Measurements from ENCODE around the gene DCTN3. TPM values are rescaled to one million over a fixed set of nuclear protein-coding genes. Genes with fewer than 3 reads are reported as not detected.
A peak's percentile ranks its signal among the peaks of the same experiment; 100 is the strongest.

Gene DCTN3
- total RNA-seq, 5 donors from 2014 or later (not counting 1 experiment from before 2014, with no cell fraction given), result 60.8 to 82.9 (median 69.0) TPM

GRCh38 chr9:34630402-34631154 lies 10.3 kb upstream of the DCTN3 start:
- no peaks in the 10 kb centered on the region for H3K9me3 ChIP-seq
- WGBS (ENCODE audit: insufficient coverage), result 58% methylated on average over 4 of the region's 5 CpGs
- no peak overlapping the region for H3K27ac ChIP-seq (ENCODE audit: low read length)
- H3K4me3 ChIP-seq (ENCODE audit: control insufficient read depth in 1 of 2, extremely low read depth in 1 of 2, low read length in 1 of 2), result no peak overlapping the region
- CTCF ChIA-PET, result interaction anchor here in 1 of 2 donors (0.6 to 1.5 kb wide), 2 partner anchors 10 to 704 kb away, joined by 3 to 4 read pairs; partner anchors contain the start of gene DCTN3
- Mint-ChIP-seq H3K4me1 (peaks cover 22 to 37% (median 27%) of the 10 kb centered on the region in 3 donors), H3K9me3 (no peaks in the 10 kb centered on the region), H3K27ac (peak overlapping the region in 1 of 2 donors; percentile 33), H3K36me3 (peaks cover 8% of the 10 kb centered on the region), H3K27me3 (peaks cover 43 to 45% of the 10 kb centered on the region in 2 donors), H3K4me3 (peak overlapping the region; percentile 56 to 84 (median 71))
- H3K27me3 ChIP-seq (replicated peaks in 1 of 2; ENCODE audit: control insufficient read depth in 2 of 2, extremely low read depth in 1 of 2, insufficient read depth in 2 of 2, low read length in 1 of 2), result peaks cover 17 to 48% of the 10 kb centered on the region in 2 experiments
- H3K4me1 ChIP-seq (ENCODE audit: control insufficient read depth in 1 of 2, extremely low read depth in 1 of 2, insufficient read depth in 2 of 2, low read length in 2 of 2), result peaks cover 6 to 31% of the 10 kb centered on the region in 2 experiments
- POLR2A ChIA-PET, result no interaction called here
- peaks cover 3 to 9% of the 10 kb centered on the region in 2 donors for H3K36me3 ChIP-seq (ENCODE audit: control insufficient read depth in 2 of 2, extremely low read depth in 1 of 2, insufficient read depth in 1 of 2, low read length in 1 of 2)
- ATAC-seq (replicated peaks in 1 of 4) (no peak), DNase-seq (no peak)

GRCh38 chr9:34629491-34629808 lies 9.2 kb upstream of the DCTN3 start:
- H3K9me3 ChIP-seq, result no peaks in the 10 kb centered on the region
- no peaks in the 10 kb centered on the region for H3K9me3 Mint-ChIP-seq
- H3K27me3 ChIP-seq (replicated peaks in 1 of 2; ENCODE audit: control insufficient read depth in 2 of 2, extremely low read depth in 1 of 2, insufficient read depth in 2 of 2, low read length in 1 of 2), result peaks cover 19 to 59% of the 10 kb centered on the region in 2 experiments
- ATAC-seq (replicated peaks in 1 of 4) (no peak), DNase-seq (no peak)
- no peak overlapping the region for H3K27ac Mint-ChIP-seq
- WGBS (ENCODE audit: insufficient coverage), result 30% methylated on average over 3 of the region's 5 CpGs
- no peaks in the 10 kb centered on the region for H3K36me3 ChIP-seq (ENCODE audit: control insufficient read depth in 2 of 2, extremely low read depth in 1 of 2, insufficient read depth in 1 of 2, low read length in 1 of 2)
- H3K4me1 ChIP-seq (ENCODE audit: control insufficient read depth in 1 of 2, extremely low read depth in 1 of 2, insufficient read depth in 2 of 2, low read length in 2 of 2), result peaks cover 4 to 31% of the 10 kb centered on the region in 2 experiments
- POLR2A ChIA-PET, result no interaction called here
- H3K4me1 Mint-ChIP-seq, result peaks cover 19 to 27% (median 25%) of the 10 kb centered on the region in 3 donors
- H3K4me3 Mint-ChIP-seq, result peak overlapping the region; percentile 71 to 84 (median 83)
- no peaks in the 10 kb centered on the region for H3K36me3 Mint-ChIP-seq
- H3K27me3 Mint-ChIP-seq, result peaks cover 43 to 49% of the 10 kb centered on the region in 2 donors
- no peak overlapping the region for H3K27ac ChIP-seq (ENCODE audit: low read length)
- H3K4me3 ChIP-seq (ENCODE audit: control insufficient read depth in 1 of 2, extremely low read depth in 1 of 2, low read length in 1 of 2), result peak overlapping the region in 1 of 2 donors; percentile 64
- CTCF ChIA-PET, result interaction anchor here (0.6 to 1.5 kb wide), 2 partner anchors 9 to 174 kb away, joined by 4 to 6 read pairs; partner anchors contain the start of gene DCTN3 (in 1 of the 2)

GRCh38 chr9:34628656-34629490 lies 8.6 kb upstream of the DCTN3 start, which contains the start of gene ARID3C:
ARID3C (minus strand) TSS chr9:34629066; CDS start chr9:34628014, 1,052 bp downstream.
- 1% methylated on average over 61 of the region's 69 CpGs for WGBS (ENCODE audit: insufficient coverage)
- Mint-ChIP-seq H3K27me3 (peaks cover 44 to 54% of the 10 kb centered on the region in 2 donors), H3K36me3 (no peaks in the 10 kb centered on the region), H3K9me3 (no peaks in the 10 kb centered on the region), H3K4me1 (peaks cover 17 to 26% (median 22%) of the 10 kb centered on the region in 3 donors), H3K27ac (peak within 1 kb of the TSS in 1 of 2 donors; percentile 70), H3K4me3 (peak within 1 kb of the TSS; percentile 71 to 84 (median 83))
- Histone ChIP-seq H3K4me3 (ENCODE audit: control insufficient read depth in 1 of 2, extremely low read depth in 1 of 2, low read length in 1 of 2) (peak within 1 kb of the TSS; percentile 37 to 64), H3K36me3 (ENCODE audit: control insufficient read depth in 2 of 2, extremely low read depth in 1 of 2, insufficient read depth in 1 of 2, low read length in 1 of 2) (no peaks in the 10 kb centered on the region), H3K4me1 (ENCODE audit: control insufficient read depth in 1 of 2, extremely low read depth in 1 of 2, insufficient read depth in 2 of 2, low read length in 2 of 2) (peaks cover 4 to 32% of the 10 kb centered on the region in 2 experiments), H3K27ac (ENCODE audit: low read length) (no peak within 1 kb of the TSS), H3K9me3 (no peaks in the 10 kb centered on the region), H3K27me3 (replicated peaks in 1 of 2; ENCODE audit: control insufficient read depth in 2 of 2, extremely low read depth in 1 of 2, insufficient read depth in 2 of 2, low read length in 1 of 2) (peaks cover 19 to 65% of the 10 kb centered on the region in 2 experiments)
- peak; percentile 83 to 90 (median 87) for ATAC-seq (replicated peaks in 1 of 4)
- POLR2A ChIA-PET, result no interaction called here
- DNase-seq, result peak in 20 of 35 experiments; percentile 19 to 64 (median 35)
- CTCF ChIA-PET, result interaction anchor here (0.6 to 1.5 kb wide), 3 partner anchors 8 to 503 kb away, joined by 3 to 4 read pairs (median 3); partner anchors contain the start of genes DCTN3 (in 1 of the 2) and UBAP1 (in 1 of the 2)

- CTCF ChIA-PET, result no interaction called here
- H3K4me1 Mint-ChIP-seq, result peaks cover 19 to 25% (median 24%) of the 10 kb centered on the region in 3 donors
- no peak overlapping the region for H3K27ac ChIP-seq (ENCODE audit: low read length)
- H3K36me3 Mint-ChIP-seq, result no peaks in the 10 kb centered on the region
- H3K4me1 ChIP-seq (ENCODE audit: control insufficient read depth in 1 of 2, extremely low read depth in 1 of 2, insufficient read depth in 2 of 2, low read length in 2 of 2), result peaks cover 4 to 39% of the 10 kb centered on the region in 2 experiments
- peak in 3 of 4 experiments; percentile 6 to 15 (median 13) for ATAC-seq (replicated peaks in 1 of 4)
- POLR2A ChIA-PET, result no interaction called here
- WGBS (ENCODE audit: insufficient coverage), result 41% methylated on average over 15 of the region's 20 CpGs
- H3K27ac Mint-ChIP-seq, result peak overlapping the region in 1 of 2 donors; percentile 70
- no peak overlapping the region for H3K4me3 ChIP-seq (ENCODE audit: control insufficient read depth in 1 of 2, extremely low read depth in 1 of 2, low read length in 1 of 2)
- H3K27me3 Mint-ChIP-seq, result peaks cover 50 to 60% of the 10 kb centered on the region in 2 donors
- no peaks in the 10 kb centered on the region for H3K36me3 ChIP-seq (ENCODE audit: control insufficient read depth in 2 of 2, extremely low read depth in 1 of 2, insufficient read depth in 1 of 2, low read length in 1 of 2)
- peak overlapping the region; percentile 70 to 84 (median 74) for H3K4me3 Mint-ChIP-seq
- no peak for DNase-seq
- no peaks in the 10 kb centered on the region for H3K9me3 ChIP-seq
- H3K27me3 ChIP-seq (replicated peaks in 1 of 2; ENCODE audit: control insufficient read depth in 2 of 2, extremely low read depth in 1 of 2, insufficient read depth in 2 of 2, low read length in 1 of 2), result peaks cover 19 to 74% of the 10 kb centered on the region in 2 experiments
- H3K9me3 Mint-ChIP-seq, result no peaks in the 10 kb centered on the region
Measured at GRCh38 chr9:34627716-34628655, 7.7 kb upstream of the DCTN3 start.

- Histone ChIP-seq H3K27ac (ENCODE audit: low read length) (no peak overlapping the region), H3K27me3 (replicated peaks in 1 of 2; ENCODE audit: control insufficient read depth in 2 of 2, extremely low read depth in 1 of 2, insufficient read depth in 2 of 2, low read length in 1 of 2) (peaks cover 17 to 85% of the 10 kb centered on the region in 2 experiments), H3K9me3 (no peaks in the 10 kb centered on the region), H3K4me3 (ENCODE audit: control insufficient read depth in 1 of 2, extremely low read depth in 1 of 2, low read length in 1 of 2) (no peak overlapping the region), H3K4me1 (ENCODE audit: control insufficient read depth in 1 of 2, extremely low read depth in 1 of 2, insufficient read depth in 2 of 2, low read length in 2 of 2) (peaks cover 6 to 45% of the 10 kb centered on the region in 2 experiments), H3K36me3 (ENCODE audit: control insufficient read depth in 2 of 2, extremely low read depth in 1 of 2, insufficient read depth in 1 of 2, low read length in 1 of 2) (no peaks in the 10 kb centered on the region)
- 69% methylated on average over 3 of the region's 3 CpGs for WGBS (ENCODE audit: insufficient coverage)
- Mint-ChIP-seq H3K27ac (no peak overlapping the region), H3K4me1 (peaks cover 30 to 34% (median 34%) of the 10 kb centered on the region in 3 donors), H3K4me3 (no peak overlapping the region), H3K27me3 (peaks cover 58 to 74% of the 10 kb centered on the region in 2 donors), H3K36me3 (no peaks in the 10 kb centered on the region), H3K9me3 (no peaks in the 10 kb centered on the region)
- DNase-seq (no peak), ATAC-seq (replicated peaks in 1 of 4) (no peak)
- CTCF ChIA-PET, result interaction anchor here (0.6 to 1.9 kb wide), 3 partner anchors 9 to 638 kb away, joined by 3 to 7 read pairs (median 7); no protein-coding TSS in a partner anchor
- POLR2A ChIA-PET, result no interaction called here
Measured at GRCh38 chr9:34625186-34625486, 4.8 kb upstream of the DCTN3 start.
